ENCODE results near the gene NPHP4. TPM values are rescaled to one million over a fixed set of nuclear protein-coding genes. Genes with fewer than 3 reads are reported as not detected.

Gene NPHP4
- total RNA-seq, 1 experiment from 2014 or later: 20.0 TPM

GRCh38 chr1:5913078-5913845 lies 79.0 kb downstream of the NPHP4 start:
- H3K27me3 ChIP-seq (ENCODE audit: insufficient read depth, low read length): no peaks in the 10 kb centered on the region
- BruUV-seq (replicated peaks): no TSS peak
- RAD21 ChIA-PET (ENCODE audit: low non-redundant PET in 1 of 2, low total read pairs in 2 of 2, uncharacterized antibody in 2 of 2, unreplicated experiment in 2 of 2): no interaction called here

DNA sequence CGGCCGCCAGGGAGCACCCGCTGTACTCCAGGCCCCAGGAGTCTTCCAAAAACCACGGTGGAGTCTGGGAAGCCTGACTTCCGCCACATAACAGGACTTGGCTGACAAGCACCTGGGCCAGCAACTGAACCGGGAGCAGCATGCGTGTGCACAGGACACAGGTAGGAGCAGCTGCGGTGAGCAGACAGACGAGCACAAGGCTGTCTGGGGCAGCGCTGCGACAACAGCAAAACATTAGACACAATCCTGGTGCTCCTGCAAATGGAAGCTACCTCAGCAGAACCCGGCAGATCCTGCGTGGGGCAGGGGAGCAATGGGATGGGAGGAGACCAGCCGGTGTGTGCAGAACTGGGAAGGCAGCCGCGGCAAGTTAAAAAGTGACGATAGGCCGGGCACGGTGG lies 80.4 kb downstream of the NPHP4 start:
- Histone ChIP-seq H3K27ac (ENCODE audit: low read depth, low read length) (no peak overlapping the region), H3K9me3 (ENCODE audit: control insufficient read depth in 1 of 2, insufficient read depth in 1 of 2, low read depth in 1 of 2, low read length in 2 of 2) (no peaks in the 10 kb centered on the region), H4K20me1 (ENCODE audit: insufficient read depth) (no peaks in the 10 kb centered on the region), H3K9ac (ENCODE audit: low read length) (no peak overlapping the region), H3K27me3 (ENCODE audit: insufficient read depth, low read length) (no peaks in the 10 kb centered on the region), H3K36me3 (ENCODE audit: control insufficient read depth in 1 of 2, insufficient read depth in 2 of 2, low read length in 2 of 2) (no peaks in the 10 kb centered on the region), H3K4me2 (ENCODE audit: low read length) (no peak overlapping the region), H2AFZ (ENCODE audit: low read depth, low read length, poor library complexity, severe bottlenecking) (no peak overlapping the region), H3K4me3 (replicated peaks in 1 of 2; ENCODE audit: low read depth in 1 of 2, low read length in 2 of 2) (no peak overlapping the region), H3K79me2 (ENCODE audit: insufficient read depth, low read length) (no peaks in the 10 kb centered on the region), H3K4me1 (ENCODE audit: control insufficient read depth in 1 of 2, insufficient read depth in 2 of 2, low read length in 2 of 2) (peaks cover 5 to 6% of the 10 kb centered on the region in 2 experiments; a peak in 3 of 4 replicates), H3K9me2 (ENCODE audit: insufficient read depth) (no peaks in the 10 kb centered on the region)
- no peak for ATAC-seq
- POLR2A ChIA-PET: no interaction called here
- RAD21 ChIA-PET (ENCODE audit: low non-redundant PET in 1 of 2, low total read pairs in 2 of 2, uncharacterized antibody in 2 of 2, unreplicated experiment in 2 of 2): no interaction called here
- CTCF ChIA-PET: no interaction called here
- no TSS peak for BruUV-seq (replicated peaks)
- no peak for DNase-seq (ENCODE audit: low read depth, low spot score)
- intact Hi-C loops (cut with micrococcal nuclease): no loop called here
- no peak for TF ChIP-seq EZH2phosphoT487 (IDR thresholded peaks at IDR 0.05; ENCODE audit: borderline replicate concordance)
- no peak for TF ChIP-seq ZFX (IDR thresholded peaks at IDR 0.05)
- TF ChIP-seq, protein P1, sequence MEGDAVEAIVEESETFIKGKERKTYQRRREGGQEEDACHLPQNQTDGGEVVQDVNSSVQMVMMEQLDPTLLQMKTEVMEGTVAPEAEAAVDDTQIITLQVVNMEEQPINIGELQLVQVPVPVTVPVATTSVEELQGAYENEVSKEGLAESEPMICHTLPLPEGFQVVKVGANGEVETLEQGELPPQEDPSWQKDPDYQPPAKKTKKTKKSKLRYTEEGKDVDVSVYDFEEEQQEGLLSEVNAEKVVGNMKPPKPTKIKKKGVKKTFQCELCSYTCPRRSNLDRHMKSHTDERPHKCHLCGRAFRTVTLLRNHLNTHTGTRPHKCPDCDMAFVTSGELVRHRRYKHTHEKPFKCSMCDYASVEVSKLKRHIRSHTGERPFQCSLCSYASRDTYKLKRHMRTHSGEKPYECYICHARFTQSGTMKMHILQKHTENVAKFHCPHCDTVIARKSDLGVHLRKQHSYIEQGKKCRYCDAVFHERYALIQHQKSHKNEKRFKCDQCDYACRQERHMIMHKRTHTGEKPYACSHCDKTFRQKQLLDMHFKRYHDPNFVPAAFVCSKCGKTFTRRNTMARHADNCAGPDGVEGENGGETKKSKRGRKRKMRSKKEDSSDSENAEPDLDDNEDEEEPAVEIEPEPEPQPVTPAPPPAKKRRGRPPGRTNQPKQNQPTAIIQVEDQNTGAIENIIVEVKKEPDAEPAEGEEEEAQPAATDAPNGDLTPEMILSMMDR (IDR thresholded peaks at IDR 0.05 in 2 of 3, conservative IDR thresholded peaks at IDR 0.05 in 1 of 3; ENCODE audit: borderline replicate concordance in 1 of 3, insufficient read depth in 1 of 3, low read depth in 2 of 3, low read length in 2 of 3): no peak
- no peak for TF ChIP-seq SRF (IDR thresholded peaks at IDR 0.05; ENCODE audit: low read depth)
- no peak for TF ChIP-seq JUND (IDR thresholded peaks at IDR 0.05)
- no peak for TF ChIP-seq SIN3A (IDR thresholded peaks at IDR 0.05; ENCODE audit: low read depth)
- no peak for TF ChIP-seq POLR2AphosphoS5 (IDR thresholded peaks at IDR 0.05; ENCODE audit: low read depth, low read length)
- no peak for TF ChIP-seq POLR2A (IDR thresholded peaks at IDR 0.05; ENCODE audit: borderline replicate concordance, extremely low read depth, insufficient read depth, insufficient read length)
- TF ChIP-seq CBX3 (IDR thresholded peaks at IDR 0.05; ENCODE audit: low read depth): no peak
- TF ChIP-seq, protein P2, sequence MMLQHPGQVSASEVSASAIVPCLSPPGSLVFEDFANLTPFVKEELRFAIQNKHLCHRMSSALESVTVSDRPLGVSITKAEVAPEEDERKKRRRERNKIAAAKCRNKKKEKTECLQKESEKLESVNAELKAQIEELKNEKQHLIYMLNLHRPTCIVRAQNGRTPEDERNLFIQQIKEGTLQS (IDR thresholded peaks at IDR 0.05): no peak
- TF ChIP-seq, protein P3, sequence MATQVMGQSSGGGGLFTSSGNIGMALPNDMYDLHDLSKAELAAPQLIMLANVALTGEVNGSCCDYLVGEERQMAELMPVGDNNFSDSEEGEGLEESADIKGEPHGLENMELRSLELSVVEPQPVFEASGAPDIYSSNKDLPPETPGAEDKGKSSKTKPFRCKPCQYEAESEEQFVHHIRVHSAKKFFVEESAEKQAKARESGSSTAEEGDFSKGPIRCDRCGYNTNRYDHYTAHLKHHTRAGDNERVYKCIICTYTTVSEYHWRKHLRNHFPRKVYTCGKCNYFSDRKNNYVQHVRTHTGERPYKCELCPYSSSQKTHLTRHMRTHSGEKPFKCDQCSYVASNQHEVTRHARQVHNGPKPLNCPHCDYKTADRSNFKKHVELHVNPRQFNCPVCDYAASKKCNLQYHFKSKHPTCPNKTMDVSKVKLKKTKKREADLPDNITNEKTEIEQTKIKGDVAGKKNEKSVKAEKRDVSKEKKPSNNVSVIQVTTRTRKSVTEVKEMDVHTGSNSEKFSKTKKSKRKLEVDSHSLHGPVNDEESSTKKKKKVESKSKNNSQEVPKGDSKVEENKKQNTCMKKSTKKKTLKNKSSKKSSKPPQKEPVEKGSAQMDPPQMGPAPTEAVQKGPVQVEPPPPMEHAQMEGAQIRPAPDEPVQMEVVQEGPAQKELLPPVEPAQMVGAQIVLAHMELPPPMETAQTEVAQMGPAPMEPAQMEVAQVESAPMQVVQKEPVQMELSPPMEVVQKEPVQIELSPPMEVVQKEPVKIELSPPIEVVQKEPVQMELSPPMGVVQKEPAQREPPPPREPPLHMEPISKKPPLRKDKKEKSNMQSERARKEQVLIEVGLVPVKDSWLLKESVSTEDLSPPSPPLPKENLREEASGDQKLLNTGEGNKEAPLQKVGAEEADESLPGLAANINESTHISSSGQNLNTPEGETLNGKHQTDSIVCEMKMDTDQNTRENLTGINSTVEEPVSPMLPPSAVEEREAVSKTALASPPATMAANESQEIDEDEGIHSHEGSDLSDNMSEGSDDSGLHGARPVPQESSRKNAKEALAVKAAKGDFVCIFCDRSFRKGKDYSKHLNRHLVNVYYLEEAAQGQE (IDR thresholded peaks at IDR 0.05; ENCODE audit: low read depth): no peak
- TF ChIP-seq FOSL1 (IDR thresholded peaks at IDR 0.05; ENCODE audit: low read depth): no peak
- no peak for TF ChIP-seq RAD21 (IDR thresholded peaks at IDR 0.05; ENCODE audit: low read depth)
- no peak for TF ChIP-seq ZNF274 (IDR thresholded peaks at IDR 0.05; ENCODE audit: low read depth, low read length)
- TF ChIP-seq ELF1 (IDR thresholded peaks at IDR 0.05; ENCODE audit: borderline replicate concordance, low read depth): no peak

More at GRCh38 chr1:5913078-5913845, 79.0 kb downstream of the NPHP4 start:
- Histone ChIP-seq H3K9me3 (ENCODE audit: control insufficient read depth in 1 of 2, insufficient read depth in 1 of 2, low read depth in 1 of 2, low read length in 2 of 2) (no peaks in the 10 kb centered on the region), H3K36me3 (ENCODE audit: control insufficient read depth in 1 of 2, insufficient read depth in 2 of 2, low read length in 2 of 2) (no peaks in the 10 kb centered on the region), H2AFZ (ENCODE audit: low read depth, low read length, poor library complexity, severe bottlenecking) (no peak overlapping the region), H3K4me3 (replicated peaks in 1 of 2; ENCODE audit: low read depth in 1 of 2, low read length in 2 of 2) (no peak overlapping the region), H3K4me1 (ENCODE audit: control insufficient read depth in 1 of 2, insufficient read depth in 2 of 2, low read length in 2 of 2) (peaks cover 5 to 6% of the 10 kb centered on the region in 2 experiments; a peak in 3 of 4 replicates), H4K20me1 (ENCODE audit: insufficient read depth) (no peaks in the 10 kb centered on the region), H3K27ac (ENCODE audit: low read depth, low read length) (no peak overlapping the region), H3K79me2 (ENCODE audit: insufficient read depth, low read length) (no peaks in the 10 kb centered on the region), H3K9ac (ENCODE audit: low read length) (no peak overlapping the region), H3K9me2 (ENCODE audit: insufficient read depth) (no peaks in the 10 kb centered on the region), H3K4me2 (ENCODE audit: low read length) (no peak overlapping the region)
- ChIA-PET POLR2A (no interaction called here), CTCF (no interaction called here)
- DNase-seq (ENCODE audit: low read depth, low spot score) (no peak), ATAC-seq (no peak)
- intact Hi-C loops (cut with micrococcal nuclease): no loop called here
- TF ChIP-seq EZH2phosphoT487 (IDR thresholded peaks at IDR 0.05; ENCODE audit: borderline replicate concordance): no peak
- no peak for TF ChIP-seq JUND (IDR thresholded peaks at IDR 0.05)
